ENCODE results near the gene MIER3. TPM values are rescaled to one million over a fixed set of nuclear protein-coding genes. Genes with fewer than 3 reads are reported as not detected.

Gene MIER3
- total and polyA plus RNA-seq, 2 of the 13 experiments (the other 11 are each of a cell fraction or from before 2014, with no cell fraction given) = 14.6 to 38.8 TPM

DNA sequence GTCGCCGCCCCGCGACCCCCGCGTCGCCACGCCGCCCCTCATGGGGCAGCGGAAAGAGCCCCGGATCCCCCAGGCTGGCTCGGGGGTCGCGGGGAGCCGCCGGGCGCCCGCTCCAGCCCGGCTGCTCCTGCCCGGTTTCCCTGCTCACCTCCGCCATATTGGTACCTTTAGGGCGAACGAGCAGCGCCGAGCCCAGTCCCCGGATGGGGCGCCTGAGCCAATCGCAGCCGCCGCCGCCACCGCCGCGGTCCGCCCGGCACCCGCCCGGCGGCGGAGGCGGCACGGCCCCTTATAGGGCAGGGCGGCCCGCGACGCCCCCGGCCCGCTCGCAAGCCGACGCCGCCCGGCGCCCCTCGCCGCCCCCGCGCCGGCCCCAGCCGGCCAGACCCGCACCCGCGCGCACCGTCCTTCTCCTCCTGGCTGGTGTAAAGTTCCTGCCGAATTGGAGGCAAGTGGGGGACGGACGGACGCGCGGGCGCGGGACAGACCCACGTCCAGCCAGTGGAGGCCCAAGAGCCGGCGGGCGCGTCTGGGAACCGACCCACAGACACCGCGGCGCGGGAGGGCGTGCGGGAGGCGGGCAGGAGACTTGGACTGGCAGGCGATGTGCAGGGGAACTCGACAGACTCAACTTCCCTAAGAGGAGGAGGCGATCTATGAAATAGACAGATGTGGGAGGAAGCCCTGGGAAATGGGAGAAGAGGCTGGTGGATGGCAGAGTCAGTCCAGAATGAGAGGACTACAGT is at the start of gene MIER3 (continued):
- TF ChIP-seq MZF1 (CRISPR knock-in tag; IDR thresholded peaks at IDR 0.05; ENCODE audit: borderline replicate concordance) = no peak
- TF ChIP-seq SMAD1 (CRISPR knock-in tag; IDR thresholded peaks at IDR 0.05; ENCODE audit: borderline replicate concordance, low read depth) = no peak
- TF ChIP-seq, protein P1, sequence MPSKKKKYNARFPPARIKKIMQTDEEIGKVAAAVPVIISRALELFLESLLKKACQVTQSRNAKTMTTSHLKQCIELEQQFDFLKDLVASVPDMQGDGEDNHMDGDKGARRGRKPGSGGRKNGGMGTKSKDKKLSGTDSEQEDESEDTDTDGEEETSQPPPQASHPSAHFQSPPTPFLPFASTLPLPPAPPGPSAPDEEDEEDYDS (CRISPR knock-in tag; IDR thresholded peaks at IDR 0.05) = no peak
- TF ChIP-seq ZNF20 (CRISPR knock-in tag; IDR thresholded peaks at IDR 0.05) = no peak
- no peak for TF ChIP-seq ZNF12 (CRISPR knock-in tag; IDR thresholded peaks at IDR 0.05)
- TF ChIP-seq ZNF772 (CRISPR knock-in tag; IDR thresholded peaks at IDR 0.05) = peak; percentile 44; the same call in 1 of the 2 replicates
- no peak for TF ChIP-seq RFX3 (CRISPR knock-in tag; IDR thresholded peaks at IDR 0.05)
- no peak for TF ChIP-seq HNRNPL (IDR thresholded peaks at IDR 0.05; ENCODE audit: low read depth, low read length)
- TF ChIP-seq BORCS8-MEF2B (CRISPR knock-in tag; IDR thresholded peaks at IDR 0.05) = peak; percentile 22; the same call in 1 of the 2 replicates
- TF ChIP-seq RFXAP (CRISPR knock-in tag; IDR thresholded peaks at IDR 0.05; ENCODE audit: borderline replicate concordance) = no peak
- TF ChIP-seq ZNF274 (CRISPR knock-in tag; IDR thresholded peaks at IDR 0.05) = no peak; the same call in 1 of the 2 replicates
- no peak for TF ChIP-seq NCOR1 (IDR thresholded peaks at IDR 0.05; ENCODE audit: borderline replicate concordance, low read length)
- TF ChIP-seq MLLT10 (CRISPR knock-in tag; IDR thresholded peaks at IDR 0.05) = no peak
- 0 out of 2 replicates have a peak, but pooled peaks have one; percentile 11 for TF ChIP-seq ZNF121 (CRISPR knock-in tag; IDR thresholded peaks at IDR 0.05)
- TF ChIP-seq PATZ1 (CRISPR knock-in tag; IDR thresholded peaks at IDR 0.05) = peak; percentile 60
- no peak for TF ChIP-seq DDIT3 (CRISPR knock-in tag; IDR thresholded peaks at IDR 0.05)
- TF ChIP-seq ZNF513 (CRISPR knock-in tag; conservative IDR thresholded peaks at IDR 0.05) = no peak
- TF ChIP-seq MXI1 (IDR thresholded peaks at IDR 0.05; ENCODE audit: borderline replicate concordance, low read depth, low read length) = peak; percentile 23; the same call in 1 of the 3 replicates
- TF ChIP-seq, protein P2, sequence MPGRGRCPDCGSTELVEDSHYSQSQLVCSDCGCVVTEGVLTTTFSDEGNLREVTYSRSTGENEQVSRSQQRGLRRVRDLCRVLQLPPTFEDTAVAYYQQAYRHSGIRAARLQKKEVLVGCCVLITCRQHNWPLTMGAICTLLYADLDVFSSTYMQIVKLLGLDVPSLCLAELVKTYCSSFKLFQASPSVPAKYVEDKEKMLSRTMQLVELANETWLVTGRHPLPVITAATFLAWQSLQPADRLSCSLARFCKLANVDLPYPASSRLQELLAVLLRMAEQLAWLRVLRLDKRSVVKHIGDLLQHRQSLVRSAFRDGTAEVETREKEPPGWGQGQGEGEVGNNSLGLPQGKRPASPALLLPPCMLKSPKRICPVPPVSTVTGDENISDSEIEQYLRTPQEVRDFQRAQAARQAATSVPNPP (CRISPR knock-in tag; IDR thresholded peaks at IDR 0.05) = no peak
- TF ChIP-seq, protein P3, sequence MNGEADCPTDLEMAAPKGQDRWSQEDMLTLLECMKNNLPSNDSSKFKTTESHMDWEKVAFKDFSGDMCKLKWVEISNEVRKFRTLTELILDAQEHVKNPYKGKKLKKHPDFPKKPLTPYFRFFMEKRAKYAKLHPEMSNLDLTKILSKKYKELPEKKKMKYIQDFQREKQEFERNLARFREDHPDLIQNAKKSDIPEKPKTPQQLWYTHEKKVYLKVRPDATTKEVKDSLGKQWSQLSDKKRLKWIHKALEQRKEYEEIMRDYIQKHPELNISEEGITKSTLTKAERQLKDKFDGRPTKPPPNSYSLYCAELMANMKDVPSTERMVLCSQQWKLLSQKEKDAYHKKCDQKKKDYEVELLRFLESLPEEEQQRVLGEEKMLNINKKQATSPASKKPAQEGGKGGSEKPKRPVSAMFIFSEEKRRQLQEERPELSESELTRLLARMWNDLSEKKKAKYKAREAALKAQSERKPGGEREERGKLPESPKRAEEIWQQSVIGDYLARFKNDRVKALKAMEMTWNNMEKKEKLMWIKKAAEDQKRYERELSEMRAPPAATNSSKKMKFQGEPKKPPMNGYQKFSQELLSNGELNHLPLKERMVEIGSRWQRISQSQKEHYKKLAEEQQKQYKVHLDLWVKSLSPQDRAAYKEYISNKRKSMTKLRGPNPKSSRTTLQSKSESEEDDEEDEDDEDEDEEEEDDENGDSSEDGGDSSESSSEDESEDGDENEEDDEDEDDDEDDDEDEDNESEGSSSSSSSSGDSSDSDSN (CRISPR knock-in tag; IDR thresholded peaks at IDR 0.05) = peak; percentile 33; the same call in 1 of the 2 replicates
- TF ChIP-seq ZNF451 (CRISPR knock-in tag; IDR thresholded peaks at IDR 0.05) = no peak
- no peak for TF ChIP-seq ZNF546 (CRISPR knock-in tag; conservative IDR thresholded peaks at IDR 0.05)
